NOMO-1 (cell line): ENCODE data around the gene SECISBP2L.

Source experiments
- DNase-seq, 2 experiments: peaks; one replicate each; lab custom pipeline; 2025; ENCODE audit not compliant: unreplicated experiment in 2 of 2; lab: John Stamatoyannopoulos, UW

SECISBP2L gene

DNA sequence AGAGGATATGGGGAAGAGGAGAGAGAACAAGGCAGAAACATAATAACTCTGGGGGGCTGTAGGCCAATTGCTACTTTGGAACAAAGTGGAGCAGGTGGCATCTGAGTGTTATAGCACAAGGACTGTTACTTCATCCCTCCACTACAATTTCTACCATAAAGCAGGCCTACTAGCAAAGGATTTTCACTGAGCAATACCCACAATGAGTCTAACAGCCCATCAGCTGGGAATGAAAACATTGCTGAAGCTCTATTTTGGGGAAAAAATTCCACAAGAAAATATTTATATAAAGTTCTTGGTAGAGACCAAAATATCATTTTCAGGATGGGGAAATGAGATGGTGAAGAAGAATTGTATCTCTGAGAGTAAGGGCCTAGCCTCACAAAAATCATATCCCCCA, 78.9 kb downstream of the SECISBP2L start:
- no peak for DNase-seq

- DNase-seq = peak; percentile 38 to 58
These were observed 79.5 kb downstream of the SECISBP2L start for GRCh38 chr15:48966595-48967301.

GRCh38 chr15:48965972-48966371, 80.3 kb downstream of the SECISBP2L start:
- peak in 1 of 2 experiments; percentile 1 for DNase-seq

DNA sequence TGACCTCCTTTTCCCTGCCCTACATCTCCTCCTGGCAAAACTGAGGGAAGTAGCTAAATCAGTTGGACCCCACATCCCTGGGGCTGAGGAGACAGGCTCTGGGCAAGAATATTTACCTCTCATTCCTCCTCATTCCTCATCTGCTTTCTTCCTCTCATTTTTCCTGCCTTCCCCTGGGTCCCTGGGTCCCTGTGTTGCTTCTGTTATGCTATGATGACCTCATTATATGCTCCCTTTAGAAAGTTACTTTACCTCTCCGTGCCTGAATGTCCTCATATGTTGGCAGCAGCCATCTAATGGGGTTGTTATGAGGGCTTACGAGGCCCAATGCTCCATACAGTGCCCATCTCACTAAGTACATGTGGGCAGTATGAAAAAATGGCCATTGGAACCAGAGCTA, 81.3 kb downstream of the SECISBP2L start:
- no peak for DNase-seq

DNA sequence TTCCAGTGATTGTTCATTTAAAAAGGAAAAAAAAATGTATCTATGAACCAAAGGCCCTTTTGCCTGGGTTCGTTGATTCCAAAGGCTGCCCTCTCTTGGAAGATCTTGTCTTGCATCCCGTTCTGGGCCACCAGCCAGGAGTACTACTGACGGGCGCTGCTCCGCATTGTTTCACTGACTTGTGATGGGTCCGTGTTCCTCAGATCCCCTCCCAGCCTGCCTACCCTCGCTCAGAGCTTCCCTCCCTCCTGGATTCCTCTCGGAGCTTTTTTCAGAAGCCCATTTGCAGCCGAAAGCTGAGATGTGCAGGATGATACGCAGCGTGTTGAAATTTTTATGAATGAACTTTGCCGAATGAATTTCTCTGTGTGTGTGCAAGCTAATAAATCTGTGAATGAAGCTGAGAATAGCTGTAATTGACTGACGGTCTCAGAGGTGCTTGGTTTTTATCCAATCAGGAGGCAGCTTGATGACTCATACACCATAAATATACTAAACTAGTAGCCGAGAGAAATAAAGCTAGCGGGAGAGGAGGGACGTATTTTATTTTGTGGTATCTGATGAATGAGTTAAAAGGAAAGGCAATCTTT, 82.6 kb downstream of the SECISBP2L start, which contains the start of gene SHC4:
TSS of gene SHC4 (minus strand) at position 396 of the 590 bp plus-strand sequence. CDS start 904 bp downstream, outside the sequence.
- DNase-seq = peak in 1 of 2 experiments; percentile 41

GRCh38 chr15:48962662-48963523, 83.4 kb downstream of the SECISBP2L start:
- DNase-seq = no peak

- no peak for DNase-seq
These were observed 90.3 kb downstream of the SECISBP2L start for GRCh38 chr15:48955967-48956366.

GRCh38 chr15:48955370-48955769, 90.9 kb downstream of the SECISBP2L start:
- no peak for DNase-seq

DNA sequence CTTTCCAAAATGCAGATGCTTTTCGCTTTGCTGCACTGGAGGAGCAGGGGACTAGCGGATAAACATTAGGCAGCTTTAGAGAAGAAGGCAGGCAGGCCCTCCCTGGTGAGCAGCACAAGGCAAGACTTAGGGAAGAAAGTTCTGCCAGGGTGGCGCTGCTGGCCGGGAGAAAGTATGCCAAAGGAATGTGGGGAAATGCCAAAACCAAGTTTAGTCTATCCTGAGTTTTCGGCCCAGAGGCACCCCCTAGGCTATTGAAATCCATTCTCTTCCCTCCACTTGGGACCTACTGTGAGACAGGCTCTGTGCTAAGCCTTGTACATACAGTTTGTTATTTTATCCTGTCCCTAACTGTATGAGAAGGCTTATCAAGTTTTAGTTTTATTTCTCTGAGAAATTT, 91.7 kb downstream of the SECISBP2L start:
- DNase-seq = no peak

DNA sequence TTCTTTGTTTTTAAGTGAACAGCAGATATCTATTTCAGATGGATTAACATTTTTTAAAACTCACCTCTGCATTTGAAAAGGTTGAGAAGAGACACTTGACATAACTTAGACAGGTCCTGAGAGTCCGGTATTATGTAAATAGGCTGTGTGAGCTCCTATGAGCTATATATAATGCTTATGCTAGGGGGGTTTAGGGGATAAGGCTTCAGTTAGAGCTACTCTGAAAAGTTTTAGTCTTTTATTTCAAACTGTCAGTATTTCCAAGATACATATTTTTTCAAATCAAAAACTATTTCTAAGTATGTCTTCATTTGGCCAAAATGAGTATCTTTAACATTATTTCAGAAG, 99.4 kb downstream of the SECISBP2L start:
- no peak for DNase-seq

DNA sequence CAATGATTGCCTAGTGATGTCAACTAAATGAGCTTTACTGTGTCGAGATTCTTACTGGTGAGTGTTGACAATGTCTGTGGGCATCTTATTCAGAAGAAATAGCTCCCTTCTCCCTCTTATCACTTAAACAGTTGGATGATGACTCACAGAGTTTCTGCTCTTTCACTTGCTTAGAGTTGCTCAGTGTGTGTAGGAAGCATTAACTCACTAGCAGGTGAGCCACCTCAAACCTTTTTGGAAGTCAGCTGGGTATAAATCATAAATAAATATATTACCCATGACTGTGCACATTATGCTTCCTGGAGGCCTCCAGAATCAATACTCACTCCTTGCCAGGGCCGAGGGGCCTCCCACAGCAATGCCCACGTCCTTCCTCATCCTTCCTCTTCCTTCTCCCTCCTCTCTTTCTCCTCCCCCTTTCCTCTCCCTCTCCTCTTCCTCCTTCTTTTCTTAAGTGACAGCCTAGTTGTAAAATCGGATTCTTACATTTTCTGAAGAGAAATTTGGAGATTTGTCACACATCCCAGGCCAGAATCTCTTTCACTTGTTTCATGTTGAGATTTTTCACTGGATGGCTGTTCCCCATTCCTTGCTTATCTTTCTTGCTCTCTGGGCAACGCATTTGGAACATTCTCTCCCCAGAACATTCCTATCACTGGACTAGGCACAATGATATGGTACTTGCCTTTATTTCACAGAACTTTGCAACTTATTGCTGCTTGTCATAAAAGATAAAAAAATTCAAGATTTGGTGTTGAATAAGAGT, 100.0 kb downstream of the SECISBP2L start:
- DNase-seq = peak in 1 of 2 experiments; percentile 23

DNA sequence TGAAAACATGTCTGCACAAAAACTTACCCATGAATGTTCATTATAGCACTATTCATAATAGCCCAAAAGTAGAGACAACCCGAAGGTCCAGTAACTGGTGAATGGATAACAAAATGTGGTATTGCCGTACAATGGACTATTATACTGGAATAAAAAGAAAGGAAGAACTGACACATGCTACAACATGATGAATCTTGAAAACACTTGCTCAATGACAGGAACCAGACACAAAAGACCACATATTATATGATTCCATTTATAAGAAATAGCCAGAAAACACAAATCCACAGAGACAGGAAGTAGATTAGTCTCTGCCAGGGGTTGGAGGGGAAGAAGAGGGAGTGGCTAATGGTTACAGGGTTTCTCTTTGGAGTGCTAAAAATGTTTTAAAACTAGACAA, 100.9 kb downstream of the SECISBP2L start:
- DNase-seq = peak in 1 of 2 experiments; percentile 14

GRCh38 chr15:48941904-48942303, 104.3 kb downstream of the SECISBP2L start:
- DNase-seq = no peak

- DNase-seq = no peak
These were observed 105.7 kb downstream of the SECISBP2L start for GRCh38 chr15:48940508-48940907.

DNA sequence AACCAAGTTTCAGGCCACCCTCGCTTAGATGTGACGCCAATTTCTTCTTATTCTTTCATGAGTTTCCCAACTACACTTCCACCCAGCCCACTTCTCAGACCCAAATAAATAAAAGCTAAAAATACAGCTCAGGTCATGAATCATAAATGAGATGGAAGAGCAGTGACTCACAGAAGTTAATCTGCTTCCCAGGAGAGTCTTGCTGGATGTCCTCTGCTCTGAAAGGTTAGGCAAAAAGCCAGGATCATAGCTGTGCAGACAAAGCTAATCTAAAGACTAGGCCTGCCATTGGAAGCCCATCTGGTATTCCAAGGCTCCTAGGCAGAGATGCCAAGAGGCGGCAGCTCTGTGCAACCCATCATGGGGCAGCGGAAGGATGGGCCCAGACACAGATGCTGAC, 106.6 kb downstream of the SECISBP2L start:
- DNase-seq = no peak
